ENCODE results near the gene XPO6. TPM values are rescaled to one million over a fixed set of nuclear protein-coding genes. Genes with fewer than 3 reads are reported as not detected.
"Not testable (repeated sequence)": the region's sequence is repeated elsewhere in the genome, so short reads cannot be mapped to it uniquely, and the experiment has no call there.

The XPO6 gene
- total RNA-seq, 1 donor from 2014 or later, result 115 TPM

- H3K4me3 Mint-ChIP-seq, result no peak overlapping the region
- no peaks in the 10 kb centered on the region for H3K9me3 Mint-ChIP-seq
- peaks cover 17% of the 10 kb centered on the region for H3K27me3 Mint-ChIP-seq (ENCODE audit: low read depth)
- no peak for TF ChIP-seq CTCF (IDR thresholded peaks at IDR 0.05; ENCODE audit: unreplicated experiment)
- no peaks in the 10 kb centered on the region for H3K36me3 Mint-ChIP-seq
- no peaks in the 10 kb centered on the region for H3K4me1 Mint-ChIP-seq
- H3K27ac Mint-ChIP-seq, result no peak overlapping the region
- DNase-seq (ENCODE audit: low spot score in 2 of 2, unreplicated experiment in 2 of 2), result no peak
These were observed 46.8 kb upstream of the XPO6 start for GRCh38 chr16:28258567-28258966.

GRCh38 chr16:28257256-28257655 is 45.5 kb upstream of the XPO6 start:
- no peak overlapping the region for H3K4me3 Mint-ChIP-seq

GRCh38 chr16:28255838-28256237 is 44.1 kb upstream of the XPO6 start:
- H3K27ac Mint-ChIP-seq, result no peak overlapping the region
- peaks cover 11% of the 10 kb centered on the region for H3K9me3 Mint-ChIP-seq
- H3K4me1 Mint-ChIP-seq, result no peaks in the 10 kb centered on the region
- DNase-seq (ENCODE audit: low spot score in 2 of 2, unreplicated experiment in 2 of 2), result no peak
- no peak for TF ChIP-seq CTCF (IDR thresholded peaks at IDR 0.05; ENCODE audit: unreplicated experiment)
- no peaks in the 10 kb centered on the region for H3K36me3 Mint-ChIP-seq
- H3K4me3 Mint-ChIP-seq, result no peak overlapping the region
- peaks cover 11% of the 10 kb centered on the region for H3K27me3 Mint-ChIP-seq (ENCODE audit: low read depth)

More at GRCh38 chr16:28257256-28257655, 45.5 kb upstream of the XPO6 start:
- Mint-ChIP-seq H3K9me3 (peaks cover 10% of the 10 kb centered on the region), H3K4me1 (no peaks in the 10 kb centered on the region), H3K27me3 (ENCODE audit: low read depth) (peaks cover 10% of the 10 kb centered on the region), H3K27ac (no peak overlapping the region), H3K36me3 (no peaks in the 10 kb centered on the region)
- no peak for DNase-seq (ENCODE audit: low spot score in 2 of 2, unreplicated experiment in 2 of 2)
- no peak for TF ChIP-seq CTCF (IDR thresholded peaks at IDR 0.05; ENCODE audit: unreplicated experiment)

GRCh38 chr16:28254158-28254557 is 42.4 kb upstream of the XPO6 start:
- Mint-ChIP-seq H3K4me1 (no peaks in the 10 kb centered on the region), H3K27me3 (ENCODE audit: low read depth) (peaks cover 12% of the 10 kb centered on the region), H3K9me3 (peaks cover 11% of the 10 kb centered on the region), H3K36me3 (no peaks in the 10 kb centered on the region), H3K4me3 (no peak overlapping the region), H3K27ac (no peak overlapping the region)
- TF ChIP-seq CTCF (IDR thresholded peaks at IDR 0.05; ENCODE audit: unreplicated experiment), result no peak
- DNase-seq (ENCODE audit: low spot score in 2 of 2, unreplicated experiment in 2 of 2), result no peak

GRCh38 chr16:28250999-28251398 is 39.2 kb upstream of the XPO6 start:
- TF ChIP-seq CTCF (IDR thresholded peaks at IDR 0.05; ENCODE audit: unreplicated experiment), result no peak
- peaks cover 11% of the 10 kb centered on the region for H3K9me3 Mint-ChIP-seq
- H3K36me3 Mint-ChIP-seq, result no peaks in the 10 kb centered on the region
- no peak overlapping the region for H3K27ac Mint-ChIP-seq
- peaks cover 12% of the 10 kb centered on the region for H3K27me3 Mint-ChIP-seq (ENCODE audit: low read depth)
- H3K4me1 Mint-ChIP-seq, result no peaks in the 10 kb centered on the region
- no peak for DNase-seq (ENCODE audit: low spot score in 2 of 2, unreplicated experiment in 2 of 2)
- no peak overlapping the region for H3K4me3 Mint-ChIP-seq

GRCh38 chr16:28249483-28249882 is 37.7 kb upstream of the XPO6 start:
- H3K4me1 Mint-ChIP-seq; DNase-seq (ENCODE audit: low spot score in 2 of 2, unreplicated experiment in 2 of 2); H3K36me3 Mint-ChIP-seq; H3K27ac Mint-ChIP-seq; H3K4me3 Mint-ChIP-seq: not testable (repeated sequence)
- H3K27me3 Mint-ChIP-seq (ENCODE audit: low read depth), result peaks cover 14% of the 10 kb centered on the region
- peaks cover 11% of the 10 kb centered on the region for H3K9me3 Mint-ChIP-seq

Data from mesothelial cell of epicardium (in vitro differentiated cells).